ENCODE results near the gene ROBO2.

The ROBO2 gene

DNA sequence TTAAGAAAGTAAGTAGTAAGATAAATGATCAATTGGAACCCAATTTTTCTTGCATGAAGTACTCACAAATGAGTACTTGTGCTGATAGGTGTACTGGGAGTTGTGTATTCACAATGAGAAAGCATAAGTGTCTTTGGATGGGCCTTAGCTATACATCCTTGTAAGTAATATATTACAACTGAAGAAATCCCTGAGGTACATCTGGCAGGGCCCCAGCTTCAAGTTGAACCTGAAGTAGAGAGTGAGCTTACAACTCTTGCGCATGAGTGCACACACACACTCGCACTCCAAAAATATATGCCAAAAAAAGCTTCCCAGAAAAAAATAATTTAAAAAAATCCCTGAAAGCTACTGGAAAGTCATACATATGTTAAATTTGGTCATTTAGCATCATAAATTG is 222.5 kb downstream of the ROBO2 start:
- DNase-seq (ENCODE audit: low spot score) = no peak

DNA sequence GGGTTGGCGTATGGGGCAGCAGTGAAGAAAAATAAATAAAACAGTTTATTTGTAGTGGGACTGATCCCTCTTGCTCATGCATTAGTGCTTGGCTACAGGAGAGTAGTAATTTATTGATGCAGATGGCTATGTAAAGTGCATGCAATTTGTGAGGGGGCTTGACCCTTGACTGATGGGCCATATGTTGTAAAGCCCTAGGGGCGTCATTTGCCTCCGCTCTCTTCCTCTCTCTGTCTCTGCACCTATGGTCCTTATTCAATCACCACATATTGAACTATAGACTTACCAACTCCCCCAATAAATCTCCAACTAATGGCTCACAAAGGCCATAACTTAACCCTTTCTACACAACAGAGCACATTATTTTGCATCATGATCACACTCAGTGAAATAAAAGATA is 227.7 kb downstream of the ROBO2 start:
- no peak for DNase-seq (ENCODE audit: low spot score)

DNA sequence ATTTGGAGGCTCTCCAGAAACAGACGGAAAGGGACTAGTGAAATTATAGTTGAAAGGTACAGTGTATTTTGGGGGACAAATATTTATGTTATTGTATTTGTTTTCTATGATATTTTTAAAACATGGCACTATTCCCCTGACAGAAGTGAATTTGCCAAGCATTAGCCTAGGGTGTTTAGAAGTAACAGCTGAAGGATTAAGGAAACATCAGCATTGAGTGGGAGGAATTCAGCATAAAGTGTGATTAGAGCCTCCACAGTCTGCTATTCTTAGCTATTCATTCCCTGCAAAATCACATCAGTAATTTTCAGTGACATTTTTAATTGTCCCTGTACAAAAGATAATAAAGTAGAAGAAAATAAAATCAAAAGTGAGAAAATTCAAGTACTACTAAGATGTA is 231.4 kb downstream of the ROBO2 start:
- DNase-seq (ENCODE audit: low spot score) = no peak

DNA sequence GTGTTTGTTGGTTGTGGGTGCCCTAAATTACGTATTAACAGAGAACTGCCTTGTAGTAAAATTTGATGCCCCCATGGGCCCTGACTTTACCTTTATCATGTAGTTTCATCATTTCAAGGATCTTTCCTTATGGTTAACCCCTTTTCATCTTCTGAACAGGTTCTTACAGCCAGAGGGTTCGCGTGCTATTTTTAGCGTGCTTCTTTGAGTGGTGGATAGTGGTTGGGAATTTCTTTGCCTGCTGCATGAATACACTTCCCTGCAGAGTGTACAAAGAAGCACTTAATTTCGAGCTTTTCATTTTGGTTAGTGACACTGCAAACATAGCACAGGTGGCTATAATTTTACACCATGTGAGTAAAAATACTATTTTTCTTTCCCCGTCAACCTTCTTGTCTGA is 231.8 kb downstream of the ROBO2 start:
- no peak for DNase-seq (ENCODE audit: low spot score)

DNA sequence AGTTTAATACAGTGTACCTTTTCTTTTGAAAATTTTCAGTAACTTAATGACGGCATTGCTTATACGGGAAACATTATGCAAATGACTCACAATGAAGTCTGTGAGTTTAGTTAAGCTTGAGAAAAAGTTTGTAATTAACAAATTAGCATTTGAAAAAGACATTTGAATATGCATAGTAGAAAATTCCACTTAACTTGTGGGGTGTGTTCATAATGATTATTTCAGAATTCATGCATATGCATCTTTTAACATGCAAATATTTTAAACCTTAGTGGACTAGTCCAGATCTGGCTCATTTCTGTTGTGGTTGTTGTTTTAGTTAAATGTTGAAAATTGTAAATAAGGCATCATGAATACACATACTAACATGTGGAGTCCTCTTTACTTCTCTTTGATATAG is 239.4 kb downstream of the ROBO2 start:
- no peak for DNase-seq (ENCODE audit: low spot score)

DNA sequence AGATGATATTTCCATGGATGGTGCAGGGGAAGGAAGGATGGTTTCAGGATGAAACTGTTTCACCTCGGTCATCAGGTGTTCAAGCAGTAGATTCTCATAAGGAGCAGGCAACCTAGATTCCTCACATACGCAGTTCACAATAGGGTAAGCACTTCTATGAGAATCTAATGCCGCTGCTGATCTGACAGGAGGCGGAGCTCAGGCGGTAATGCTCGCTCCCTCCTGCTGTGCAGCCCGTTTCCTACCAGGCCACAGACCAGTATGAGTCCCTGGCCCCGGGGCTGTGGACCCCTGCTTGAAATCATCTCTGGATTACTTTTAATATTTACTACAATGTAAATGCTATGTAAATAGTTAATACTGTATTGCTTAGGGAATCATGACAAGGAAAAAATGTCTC is 241.8 kb downstream of the ROBO2 start:
- DNase-seq (ENCODE audit: low spot score) = no peak

DNA sequence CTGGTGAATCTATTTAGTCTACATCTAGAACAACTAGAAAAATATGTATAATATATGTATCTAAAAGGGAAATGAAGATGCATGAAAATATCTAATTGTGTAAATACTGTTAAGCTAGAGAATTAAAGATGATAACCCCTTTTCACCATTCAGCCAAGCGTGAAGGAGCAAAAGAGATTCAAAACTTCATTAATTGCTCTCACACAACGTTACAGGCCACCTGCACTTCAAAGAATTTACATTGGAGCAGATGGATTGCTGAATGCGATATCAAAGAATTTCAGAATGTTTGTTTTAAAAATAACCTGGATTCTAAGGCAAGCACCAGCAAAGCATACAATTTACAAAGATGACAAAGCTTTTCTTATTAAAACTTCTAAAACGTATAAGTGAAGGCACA is 243.2 kb downstream of the ROBO2 start:
- no peak for DNase-seq (ENCODE audit: low spot score)

DNA sequence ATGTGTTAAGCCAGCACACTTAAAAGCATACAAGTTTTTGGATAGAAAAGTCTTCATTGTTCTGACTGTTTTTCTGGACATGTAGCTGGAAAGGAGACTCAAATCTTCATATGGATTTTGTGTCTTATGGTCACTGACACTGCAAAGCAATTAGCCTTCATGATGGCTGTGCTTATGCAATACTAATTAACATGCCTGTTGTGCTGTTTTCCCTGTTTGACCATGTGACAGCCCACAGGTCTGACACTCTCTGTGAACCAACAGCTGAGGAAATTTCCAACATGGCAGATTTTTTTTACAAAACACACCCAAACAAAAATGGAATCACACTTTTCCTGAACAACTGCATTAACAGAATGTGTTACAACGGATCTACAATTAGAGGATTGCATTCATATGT is 248.4 kb downstream of the ROBO2 start:
- DNase-seq (ENCODE audit: low spot score) = no peak

DNA sequence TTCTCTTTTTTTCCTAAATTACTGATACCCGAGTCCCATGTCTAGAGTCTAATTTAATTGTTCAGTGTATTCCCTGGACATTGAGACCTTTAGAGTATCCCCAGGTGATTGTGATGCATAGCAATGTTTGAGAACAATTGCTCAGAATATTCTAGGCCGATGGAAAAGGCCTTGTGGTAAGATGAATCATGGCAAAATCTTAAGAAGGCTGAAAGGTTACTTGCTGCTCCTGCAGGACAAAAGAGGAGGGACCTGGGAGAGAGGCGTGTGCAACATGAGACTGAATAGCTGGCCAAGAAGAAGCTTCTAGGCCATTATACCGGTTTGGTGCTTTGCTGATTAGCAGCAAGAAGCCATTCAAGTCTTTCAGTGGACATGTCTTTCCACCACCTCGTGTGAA is 256.6 kb downstream of the ROBO2 start:
- DNase-seq (ENCODE audit: low spot score) = no peak

DNA sequence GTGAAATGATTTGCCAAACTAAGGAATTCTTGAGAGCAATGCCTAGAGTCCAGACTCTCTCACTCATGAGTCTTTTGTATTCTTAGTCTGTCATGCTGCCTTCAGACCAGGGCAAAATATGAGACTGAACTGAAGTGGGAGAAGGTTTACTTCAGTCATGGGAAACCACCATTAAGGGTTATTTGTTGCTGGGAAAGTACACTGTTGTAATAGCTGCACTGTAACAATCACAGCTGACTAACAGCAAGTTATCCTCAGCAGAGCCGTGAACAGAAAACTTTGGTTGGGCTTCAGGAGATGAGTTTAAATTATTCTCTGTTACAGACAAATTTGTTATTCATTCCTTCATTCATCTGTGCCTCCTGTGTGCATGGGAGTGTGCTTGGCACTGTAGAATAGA is 258.5 kb downstream of the ROBO2 start:
- DNase-seq (ENCODE audit: low spot score) = no peak

DNA sequence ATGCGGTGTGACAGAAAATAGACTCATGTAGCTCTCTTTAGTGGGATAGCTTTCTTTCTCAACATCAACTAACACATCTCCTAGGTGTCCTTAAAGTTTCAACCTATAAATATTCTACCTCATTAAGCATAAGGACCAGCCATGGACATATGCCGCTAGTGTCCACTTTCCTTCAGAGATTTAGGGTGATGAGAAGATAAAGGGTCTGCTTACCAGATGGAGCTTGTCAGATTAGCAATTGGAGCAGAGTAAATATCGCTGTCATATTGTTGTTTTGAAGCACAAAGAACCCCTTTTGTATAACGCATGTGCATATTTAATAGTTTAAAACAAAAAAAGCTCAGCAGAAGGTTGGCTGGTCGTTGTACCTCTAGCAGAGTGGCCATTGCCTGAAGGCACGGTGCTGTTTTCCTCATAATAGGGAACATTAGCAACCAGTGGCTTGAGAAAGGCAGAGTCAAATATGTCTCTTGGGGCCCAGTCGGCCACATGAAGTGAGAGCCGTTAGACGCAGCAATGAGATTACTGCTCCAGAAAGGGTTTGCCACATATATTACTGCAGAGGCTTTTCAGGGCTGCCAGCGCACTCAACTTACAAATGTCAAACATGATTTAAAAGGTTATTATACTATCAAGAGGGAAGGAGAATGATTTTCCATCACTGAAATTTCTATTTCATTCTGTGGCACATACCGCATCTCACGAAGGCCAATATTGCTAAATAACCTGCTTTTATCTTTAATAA is 264.2 kb downstream of the ROBO2 start:
- DNase-seq (ENCODE audit: low spot score) = no peak

DNA sequence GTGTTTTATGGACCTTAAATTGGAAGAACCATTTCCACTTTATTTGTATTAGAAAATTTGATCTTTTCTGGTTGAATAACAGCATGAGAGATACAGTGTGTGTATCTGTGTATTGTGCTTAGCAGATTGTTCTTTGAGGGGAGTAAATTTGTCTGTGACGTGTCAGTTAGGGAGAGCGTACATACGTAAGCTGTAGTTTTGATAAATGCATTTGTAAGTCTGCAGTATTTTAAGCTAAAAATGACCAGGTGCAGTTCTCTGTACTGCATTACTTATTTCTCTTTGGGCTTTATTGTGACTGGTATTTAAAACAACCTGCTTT is 264.8 kb downstream of the ROBO2 start:
- DNase-seq (ENCODE audit: low spot score) = no peak

DNA sequence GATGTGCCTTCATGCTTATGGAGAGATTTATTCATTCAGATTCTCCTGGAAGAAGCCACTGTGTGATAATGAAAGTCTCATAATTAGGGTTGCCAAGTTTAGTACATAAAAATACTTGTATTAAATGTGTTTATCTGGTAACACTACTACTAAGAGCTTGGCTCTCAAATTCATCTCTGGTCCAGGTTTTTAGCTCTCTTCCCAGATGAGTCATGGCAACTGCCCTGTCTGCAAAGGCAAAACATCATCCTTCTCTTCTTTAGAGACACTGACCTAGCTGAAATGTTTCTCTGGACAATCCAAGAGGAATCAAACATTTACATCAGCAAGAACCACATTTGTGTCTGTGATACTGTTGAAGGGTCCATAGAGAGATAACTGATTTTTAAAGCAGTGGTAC is 269.6 kb downstream of the ROBO2 start:
- no peak for DNase-seq (ENCODE audit: low spot score)

DNA sequence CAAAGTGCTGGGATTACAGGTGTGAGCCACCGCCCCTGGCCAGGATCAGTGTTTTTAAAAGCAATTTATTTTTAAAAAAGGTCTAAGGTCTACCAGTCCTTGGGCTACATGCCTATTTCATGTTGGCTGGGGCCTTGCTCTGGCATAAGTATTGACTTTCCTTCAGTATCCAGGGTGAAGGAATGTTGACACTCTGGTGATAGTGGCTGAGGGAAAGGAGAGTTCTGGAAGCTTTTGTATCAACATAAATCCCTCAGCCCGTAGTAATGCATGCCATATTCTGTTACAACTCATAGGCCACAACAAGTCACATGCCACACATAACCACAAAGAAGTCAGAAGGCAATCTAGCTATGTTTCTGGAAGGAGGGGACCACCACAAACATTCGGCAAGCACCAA is 273.9 kb downstream of the ROBO2 start:
- DNase-seq (ENCODE audit: low spot score) = no peak

DNA sequence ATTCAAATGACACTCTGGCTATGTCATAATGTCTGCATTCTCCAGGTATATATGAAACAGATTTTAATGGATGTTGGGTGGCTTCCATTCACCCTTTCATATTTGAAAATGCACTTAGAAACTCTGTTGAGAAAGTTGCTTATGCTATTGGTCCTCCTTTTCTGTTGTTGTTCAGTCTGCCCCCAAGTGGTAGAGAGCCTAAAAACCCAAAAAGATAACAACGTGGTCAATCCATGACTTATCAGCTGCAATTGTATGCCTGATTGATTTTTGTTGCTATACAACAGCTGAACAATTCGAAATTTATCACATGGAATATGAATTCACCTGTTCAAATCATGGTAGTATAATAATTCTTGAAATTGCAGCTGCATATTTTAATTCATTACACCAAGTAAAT is 279.8 kb downstream of the ROBO2 start:
- DNase-seq (ENCODE audit: low spot score) = no peak

DNA sequence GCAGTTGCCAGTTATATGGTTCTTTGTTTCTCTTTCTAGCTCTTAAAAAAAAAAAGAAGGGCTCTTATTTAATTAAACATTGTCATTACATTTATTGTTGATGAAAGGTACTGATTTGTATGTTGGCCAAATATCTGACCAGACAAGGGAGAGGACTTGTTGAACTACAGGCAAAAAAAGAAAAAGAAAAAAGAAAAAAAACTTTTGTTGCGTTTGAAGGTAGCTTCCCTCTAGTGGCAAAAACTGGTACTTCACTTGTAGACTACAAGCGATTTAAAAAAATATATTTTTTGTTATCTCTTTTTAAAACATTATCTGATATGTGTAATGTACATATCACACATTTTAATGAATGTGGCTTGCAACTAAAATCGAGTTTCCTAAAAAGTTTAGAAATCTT is 280.6 kb downstream of the ROBO2 start:
- DNase-seq (ENCODE audit: low spot score) = no peak

DNA sequence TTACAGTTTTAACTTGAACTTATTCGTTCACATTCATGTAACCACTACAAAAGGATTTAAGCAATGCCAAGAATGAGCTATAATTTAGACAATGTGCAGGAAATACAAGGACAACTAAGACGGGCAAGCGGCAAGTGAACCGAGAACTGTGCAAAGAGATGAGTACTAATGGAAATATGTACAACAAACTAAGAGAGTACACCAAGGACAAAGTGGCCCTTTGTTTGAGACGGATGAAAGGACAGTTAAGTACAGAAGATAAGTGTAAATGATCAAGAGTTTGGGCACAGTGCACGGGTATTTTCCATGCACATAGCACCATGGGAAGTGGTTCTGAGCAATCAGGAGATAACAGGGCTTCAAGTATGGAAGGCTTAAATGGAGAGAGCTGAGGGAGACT is 281.7 kb downstream of the ROBO2 start:
- DNase-seq (ENCODE audit: low spot score) = no peak

DNA sequence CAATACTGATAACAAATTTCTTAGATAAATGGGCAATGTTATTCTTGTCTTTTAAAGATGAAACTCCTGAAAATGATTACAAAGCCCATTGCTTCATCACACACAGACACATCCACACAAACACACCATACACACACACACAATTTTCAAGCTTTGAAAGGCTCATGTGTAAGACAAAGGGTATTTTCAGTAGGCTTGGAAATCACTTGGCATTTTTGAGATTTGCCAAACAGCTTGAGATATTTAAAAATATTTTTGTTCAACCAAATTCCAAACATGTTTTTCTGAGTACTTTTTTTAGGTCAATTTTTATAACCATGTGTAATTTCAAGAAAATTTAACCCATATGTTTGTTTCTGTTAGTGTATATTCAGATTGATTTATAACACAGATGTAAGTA is 283.7 kb downstream of the ROBO2 start:
- no peak for DNase-seq (ENCODE audit: low spot score)

DNA sequence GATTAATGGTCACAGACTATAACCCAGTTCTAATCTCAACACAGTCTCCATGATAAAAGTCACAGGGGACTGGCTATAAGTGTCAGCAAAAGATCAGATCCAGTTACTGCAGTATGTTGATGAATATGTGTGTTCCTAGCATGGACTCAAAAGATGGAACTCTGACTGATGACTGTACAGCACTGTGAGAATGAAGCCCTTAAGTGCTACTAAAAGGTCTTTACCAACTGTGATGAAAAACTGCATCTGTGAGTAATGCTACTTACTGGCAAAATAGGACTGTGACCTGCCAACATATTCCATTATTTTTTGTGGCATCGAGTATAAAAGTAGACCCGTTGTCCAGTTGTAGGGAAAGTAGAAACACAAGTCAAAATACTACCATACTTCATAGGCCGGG is 284.2 kb downstream of the ROBO2 start:
- no peak for DNase-seq (ENCODE audit: low spot score)

DNA sequence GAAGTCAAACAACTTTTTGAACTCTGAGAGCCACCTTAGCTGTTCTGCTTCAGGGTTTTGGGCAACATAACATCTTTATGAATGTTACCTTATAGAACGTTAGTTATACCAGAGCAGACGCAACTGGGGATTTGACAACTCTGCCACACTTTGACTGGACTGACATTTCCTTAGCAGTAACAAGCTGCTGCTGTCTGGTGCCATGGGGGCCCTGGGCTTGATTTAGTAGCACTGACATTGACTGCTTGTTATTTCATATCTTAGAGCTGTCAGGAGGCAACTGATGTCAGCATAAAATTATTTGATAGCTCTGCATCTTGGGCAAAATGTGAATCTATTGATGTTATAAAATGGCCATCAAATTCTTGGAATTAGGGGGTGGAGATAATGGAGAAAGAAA is 285.4 kb downstream of the ROBO2 start:
- no peak for DNase-seq (ENCODE audit: low spot score)

DNA sequence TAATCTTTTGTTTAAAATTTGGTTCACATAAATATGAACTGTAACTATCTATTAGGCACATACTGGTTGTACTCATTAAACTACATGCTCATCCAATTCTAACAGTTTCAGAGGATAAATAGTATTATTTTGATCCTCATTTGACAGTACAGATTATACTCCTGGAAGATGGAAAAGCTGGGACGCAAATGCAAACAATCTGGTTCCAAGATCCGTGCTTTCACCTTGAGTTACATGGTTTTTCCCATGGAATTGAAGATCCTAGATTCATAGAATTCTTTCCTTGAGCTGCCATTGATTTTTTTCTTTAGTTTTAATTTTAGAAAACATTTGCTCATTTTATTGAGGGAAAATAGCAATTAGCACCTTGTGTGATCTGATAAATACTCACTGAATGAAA is 285.8 kb downstream of the ROBO2 start:
- DNase-seq (ENCODE audit: low spot score) = no peak

DNA sequence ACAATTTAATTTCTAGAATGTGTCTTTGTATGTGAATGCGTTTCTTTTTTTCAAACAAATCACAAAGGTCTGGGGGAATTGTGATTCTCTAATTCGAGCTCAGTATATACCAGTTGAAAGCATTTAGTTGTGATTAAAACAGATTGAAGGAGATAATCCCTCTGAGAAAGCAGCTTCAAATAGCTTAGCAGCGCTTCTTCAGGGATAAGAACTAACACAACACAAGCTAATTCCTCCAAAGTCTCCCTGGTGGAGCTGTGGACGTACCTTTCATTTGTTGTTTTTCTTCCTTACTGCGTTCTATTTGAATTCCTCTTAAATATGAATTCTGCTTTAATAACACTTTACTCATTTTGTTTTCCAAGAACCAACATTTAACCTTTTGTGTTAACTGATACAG is 286.7 kb downstream of the ROBO2 start:
- no peak for DNase-seq (ENCODE audit: low spot score)

DNA sequence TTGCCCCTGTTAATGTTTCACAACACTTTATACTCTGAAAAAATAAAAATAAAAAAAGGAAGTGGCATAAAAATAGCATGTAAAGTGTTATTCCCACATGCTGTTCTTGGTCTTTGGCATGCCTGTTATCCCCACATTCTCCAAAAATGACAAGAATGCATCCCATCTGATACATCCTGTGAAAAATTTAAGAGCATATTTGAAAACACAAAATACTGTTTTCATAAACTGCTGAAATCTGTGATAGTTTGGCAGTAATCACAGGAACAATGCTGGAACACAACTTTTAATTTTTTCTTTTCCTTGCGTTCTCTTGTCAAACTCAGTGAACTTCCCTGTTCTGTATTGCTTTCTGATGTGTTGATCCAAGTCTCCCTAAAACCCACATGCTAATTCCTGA is 288.8 kb downstream of the ROBO2 start:
- no peak for DNase-seq (ENCODE audit: low spot score)

DNA sequence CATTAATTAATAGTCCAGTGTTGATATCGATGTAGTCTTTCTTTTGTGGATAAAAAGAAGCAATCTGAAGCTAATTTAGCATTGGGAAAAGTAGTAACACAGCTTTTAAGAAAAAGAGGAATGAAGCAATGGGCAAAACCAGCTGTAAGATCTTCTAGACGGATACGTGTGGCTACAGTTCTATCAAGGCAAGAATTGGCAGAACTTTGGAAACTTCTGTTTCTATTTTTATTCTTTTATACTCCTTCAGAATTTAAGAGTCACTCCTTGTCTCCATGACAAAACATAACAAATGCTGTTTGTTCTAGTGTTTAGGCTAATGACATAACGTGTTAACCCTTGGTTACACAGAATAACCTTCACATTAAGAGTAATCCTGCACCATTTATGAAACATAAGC is 289.2 kb downstream of the ROBO2 start:
- DNase-seq (ENCODE audit: low spot score) = no peak

DNA sequence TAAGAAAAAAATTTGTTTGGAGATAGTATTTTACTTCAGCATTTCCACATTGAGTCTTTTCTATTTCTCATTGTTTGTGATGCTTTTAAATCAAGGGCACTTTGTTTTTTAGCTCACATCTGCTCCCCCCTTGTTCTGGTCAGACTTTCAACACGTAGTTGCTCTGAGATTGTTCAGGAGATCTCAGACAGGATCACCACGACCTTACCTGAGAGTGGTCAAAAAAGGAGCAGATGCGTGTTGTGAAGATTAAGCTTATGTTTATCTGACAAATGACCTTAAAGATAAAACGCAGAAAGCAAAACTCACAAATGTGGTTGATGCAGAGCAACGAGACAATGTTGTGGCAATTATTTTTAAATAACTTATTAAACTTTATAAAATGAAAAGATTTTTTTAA is 298.3 kb downstream of the ROBO2 start:
- no peak for DNase-seq (ENCODE audit: low spot score)

All from pons (tissue), 1 donor.